Esophagus mucosa (tissue), 1 donor: Measurements from ENCODE around the gene OR52H1. TPM values are rescaled to one million over a fixed set of nuclear protein-coding genes. Genes with fewer than 3 reads are reported as not detected.
"Not testable (repeated sequence)": the region's sequence is repeated elsewhere in the genome, so short reads cannot be mapped to it uniquely, and the experiment has no call there.

ENCODE experiments used
- ATAC-seq: fragments of 200-7000 bp; cut with Tn5 transposase; one replicate; pipeline ENCODE4 v1.9.1; 2020
- total RNA-seq: library from RNA; stranded (reverse); gene quantifications from one replicate; pipeline ENCODE4 v1.2.4, GENCODE V29; 2023
- donor health status: DM: yes; HTN: yes; CAD: no.

OR52H1 gene
- total RNA-seq: not detected

DNA sequence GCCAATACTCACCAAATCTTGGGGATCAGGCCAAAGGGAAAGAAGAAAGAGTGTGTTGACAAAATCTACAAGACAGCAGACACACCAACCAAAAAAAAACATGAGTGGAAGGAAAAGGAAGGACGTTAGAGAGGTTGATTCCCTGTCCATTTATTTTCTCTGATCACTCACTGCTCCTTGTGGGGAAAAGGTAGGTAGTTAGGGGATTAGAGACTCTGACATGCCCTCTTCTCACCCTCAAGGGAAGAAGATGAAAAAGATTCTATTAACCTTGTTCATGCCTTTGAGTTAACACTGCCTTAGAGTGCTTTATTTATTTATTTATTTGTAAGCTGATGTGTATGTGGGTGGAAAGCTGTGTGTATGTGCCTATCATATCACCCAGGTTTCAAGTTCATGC lies at the start of gene OR52H1:
OR52H1 (minus strand) TSS at position 101 of the 400 bp plus-strand sequence. CDS start 3,035 bp downstream, outside the sequence.
- ATAC-seq: no peak

GRCh38 chr11:5597953-5598352 lies 49.6 kb upstream of the OR52H1 start:
- no peak for ATAC-seq

GRCh38 chr11:5596607-5597201 lies 48.4 kb upstream of the OR52H1 start, which contains the start of gene TRIM6:
TSS of gene TRIM6 (plus strand) at chr11:5596637. CDS start at chr11:5596898, 261 bp downstream.
- ATAC-seq: peak; percentile 54

DNA sequence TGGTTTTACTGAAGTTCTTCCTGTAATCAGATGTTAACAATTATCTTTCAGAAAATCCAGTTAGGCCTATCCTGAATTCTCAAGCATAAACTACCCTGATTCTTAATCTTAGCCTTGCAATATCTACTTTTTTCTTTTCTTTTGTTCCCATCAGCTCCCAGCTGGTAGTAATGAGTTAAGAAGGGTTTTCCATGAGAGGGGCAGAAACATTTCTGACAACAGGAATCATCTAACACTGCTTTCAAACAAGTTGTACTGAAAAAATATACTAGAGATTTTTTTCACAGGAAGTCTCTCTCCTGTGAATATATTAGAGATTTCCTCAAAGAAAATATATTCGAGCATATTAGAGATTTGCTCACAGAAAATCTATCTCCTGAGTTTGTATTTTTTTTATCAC lies 44.8 kb upstream of the OR52H1 start:
- no peak for ATAC-seq

DNA sequence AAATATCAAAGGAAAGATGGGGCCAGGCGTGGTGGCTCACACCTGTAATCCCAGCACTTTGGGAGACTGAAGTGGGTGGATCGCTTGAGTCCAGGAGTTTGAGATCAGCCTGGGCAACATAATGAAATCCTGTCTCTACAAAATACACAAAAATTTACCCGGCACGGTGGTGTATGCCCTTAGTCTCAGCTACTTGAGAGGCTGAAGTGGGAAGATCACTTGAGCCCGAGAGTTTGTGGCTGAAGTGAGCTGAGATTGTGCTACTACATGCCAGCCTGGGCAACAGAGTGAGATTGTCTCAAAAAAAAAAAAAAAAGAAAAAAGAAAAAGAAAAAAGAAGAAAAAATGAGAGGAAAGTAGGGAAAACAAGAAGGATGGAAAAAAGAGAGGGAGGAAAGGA lies 44.3 kb upstream of the OR52H1 start:
- ATAC-seq: no peak

GRCh38 chr11:5591613-5592012 lies 43.3 kb upstream of the OR52H1 start:
- ATAC-seq: no peak

DNA sequence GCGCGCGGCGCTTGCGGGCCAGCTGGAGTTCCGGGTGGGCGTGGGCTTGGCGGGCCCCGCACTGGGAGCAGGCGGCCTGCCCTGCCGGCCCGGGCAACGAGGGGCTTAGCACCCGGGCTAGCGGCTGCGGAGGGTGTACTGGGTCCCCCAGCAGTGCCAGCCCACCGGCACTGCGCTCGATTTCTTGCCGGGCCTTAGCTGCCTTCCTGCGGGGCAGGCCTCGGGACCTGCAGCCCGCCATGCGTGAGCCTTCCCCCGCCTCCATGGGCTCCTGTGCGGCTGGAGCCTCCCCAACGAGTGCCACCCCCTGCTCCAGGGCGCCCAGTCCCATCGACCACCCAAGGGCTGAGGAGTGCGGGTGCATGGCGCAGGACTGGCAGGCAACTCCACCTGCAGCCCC lies 41.6 kb upstream of the OR52H1 start:
- ATAC-seq: not testable (repeated sequence)

DNA sequence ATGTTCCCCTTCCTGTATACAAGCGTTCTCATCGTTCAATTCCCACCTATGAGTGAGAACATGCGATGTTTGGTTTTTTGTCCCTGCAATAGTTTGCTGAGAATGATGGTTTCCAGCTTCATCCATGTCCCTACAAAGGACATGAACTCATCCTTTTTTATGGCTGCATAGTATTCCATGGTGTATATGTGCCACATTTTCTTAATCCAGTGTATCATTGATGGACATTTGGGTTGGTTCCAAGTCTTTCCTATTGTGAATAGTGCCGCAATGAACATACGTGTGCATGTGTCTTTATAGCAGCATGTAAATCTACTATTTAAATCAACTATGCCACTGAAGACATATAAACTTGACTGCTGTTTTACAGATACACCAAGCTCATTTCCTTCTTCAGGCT lies 36.1 kb upstream of the OR52H1 start:
- not testable (repeated sequence) for ATAC-seq

DNA sequence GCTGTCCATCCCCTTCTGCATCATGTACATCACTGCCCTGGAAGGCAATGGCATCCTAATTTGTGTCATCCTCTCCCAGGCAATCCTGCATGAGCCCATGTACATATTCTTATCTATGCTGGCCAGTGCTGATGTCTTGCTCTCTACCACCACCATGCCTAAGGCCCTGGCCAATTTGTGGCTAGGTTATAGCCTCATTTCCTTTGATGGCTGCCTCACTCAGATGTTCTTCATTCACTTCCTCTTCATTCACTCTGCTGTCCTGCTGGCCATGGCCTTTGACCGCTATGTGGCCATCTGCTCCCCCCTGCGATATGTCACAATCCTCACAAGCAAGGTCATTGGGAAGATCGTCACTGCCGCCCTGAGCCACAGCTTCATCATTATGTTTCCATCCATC lies 32.7 kb upstream of the OR52H1 start:
- no peak for ATAC-seq

DNA sequence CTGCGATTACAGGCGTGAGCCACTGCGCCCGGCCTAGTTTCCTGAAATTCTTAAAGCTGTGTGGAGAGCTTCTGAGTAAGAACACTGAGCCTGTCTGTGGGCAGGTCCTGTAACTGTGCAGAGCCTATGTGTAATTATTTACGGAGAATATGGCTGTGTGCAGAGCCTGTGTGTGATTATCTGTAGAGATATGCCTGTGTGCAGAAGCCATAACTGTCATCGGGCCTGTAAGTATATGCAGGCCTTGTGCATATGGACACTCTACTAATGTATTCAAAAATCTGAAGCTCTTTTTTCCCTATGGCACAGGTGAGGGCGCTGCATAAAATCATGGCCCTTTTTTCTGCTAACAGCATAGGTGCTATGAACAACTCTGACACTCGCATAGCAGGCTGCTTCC lies 32.2 kb upstream of the OR52H1 start, which contains the start of gene OR52B6:
OR52B6 (plus strand) TSS at position 301 of the 400 bp plus-strand sequence; CDS start at position 301, 0 bp downstream.
- ATAC-seq: no peak

DNA sequence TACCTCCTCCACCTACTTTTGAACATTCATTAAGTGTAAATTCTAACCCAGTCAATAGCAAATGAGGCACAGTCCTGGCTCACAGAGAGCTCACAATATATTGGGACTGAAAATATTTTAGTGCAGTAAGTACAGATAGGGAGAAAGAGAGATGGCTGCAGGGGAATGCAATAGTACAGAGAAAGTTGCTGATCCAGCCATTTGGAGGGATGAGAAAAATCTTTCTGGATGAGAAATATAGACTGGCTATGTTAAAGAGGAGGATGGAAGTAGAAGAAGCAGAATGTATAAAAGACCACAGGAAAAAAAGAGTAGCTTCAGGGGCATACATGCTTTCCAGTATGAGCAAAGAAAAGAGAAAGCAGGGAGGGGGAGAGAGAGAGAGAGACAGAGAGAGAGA lies 28.8 kb upstream of the OR52H1 start:
- ATAC-seq: no peak

- no peak for ATAC-seq
Observed at GRCh38 chr11:5575152-5575551, 26.8 kb upstream of the OR52H1 start.

- no peak for ATAC-seq
Observed at GRCh38 chr11:5574654-5575053, 26.3 kb upstream of the OR52H1 start.

DNA sequence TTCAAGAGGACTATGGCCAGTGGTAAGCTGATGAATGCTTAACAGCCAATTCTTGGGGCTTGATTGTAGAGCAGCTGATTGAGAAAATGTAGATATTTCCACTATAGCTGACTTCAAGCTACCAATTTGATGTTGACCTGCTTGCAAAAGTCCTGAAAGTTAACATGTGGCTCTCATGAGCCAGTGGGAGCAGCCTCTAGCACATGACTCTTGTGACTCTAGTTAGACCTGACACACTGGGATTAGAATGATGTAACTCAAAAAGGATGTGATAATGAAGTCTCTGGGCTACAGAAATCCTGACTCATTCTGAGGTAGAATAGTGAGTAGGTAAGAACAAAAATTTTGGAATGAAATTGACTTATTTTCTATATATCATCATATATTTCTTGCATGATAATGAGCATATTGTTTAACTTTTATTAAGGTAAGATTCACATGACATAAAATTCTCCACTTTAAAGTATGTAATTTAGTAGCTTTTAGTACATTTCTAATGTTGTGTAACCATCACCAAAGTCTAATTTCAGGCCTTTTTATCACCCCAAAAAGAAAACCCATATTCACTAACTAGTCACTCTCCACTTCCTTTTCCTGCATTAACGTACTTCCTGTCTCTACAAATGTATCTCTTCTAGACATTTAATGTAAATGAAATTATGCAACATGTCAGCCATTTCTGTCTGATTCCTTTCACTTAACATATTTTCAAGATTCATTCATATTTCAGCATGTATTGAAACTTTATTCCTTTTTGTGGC lies 16.1 kb upstream of the OR52H1 start:
- peak; percentile 60 for ATAC-seq

- no peak for ATAC-seq
Observed at GRCh38 chr11:5557751-5558150, 9.4 kb upstream of the OR52H1 start.

DNA sequence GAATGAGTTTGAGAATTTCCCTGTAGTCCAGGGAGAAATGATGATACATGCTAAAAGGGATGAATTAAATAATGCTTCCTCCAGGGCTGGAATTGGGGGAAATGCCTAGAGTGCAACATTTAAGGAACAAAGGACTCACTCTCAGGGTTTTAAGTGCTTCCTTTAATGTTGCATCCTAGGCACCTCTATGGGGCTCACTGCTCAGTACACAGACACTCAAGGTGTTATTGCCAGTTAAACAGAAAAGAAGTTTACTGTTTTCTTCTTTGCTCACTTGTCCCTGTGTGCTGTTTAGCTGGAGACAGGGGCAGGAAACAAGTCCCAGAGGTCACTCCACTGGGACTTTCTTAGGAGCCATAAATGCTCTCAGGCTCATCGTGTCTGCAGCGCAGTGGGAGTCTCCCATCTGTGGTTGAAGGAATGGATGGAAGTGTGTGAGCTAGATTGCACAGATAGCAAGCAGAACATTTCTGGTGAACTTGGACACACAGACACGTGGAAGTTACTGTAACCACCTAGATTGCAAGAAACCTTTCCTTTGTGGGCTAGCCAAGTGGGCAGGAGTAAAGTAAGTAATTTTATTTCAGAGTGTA lies 8.4 kb upstream of the OR52H1 start:
- no peak for ATAC-seq

- no peak for ATAC-seq
Observed at GRCh38 chr11:5553343-5553742, 5.0 kb upstream of the OR52H1 start.

GRCh38 chr11:5550440-5551095 lies 2.2 kb upstream of the OR52H1 start:
- no peak for ATAC-seq

- no peak for ATAC-seq
Observed at GRCh38 chr11:5547982-5548381, 358 bp downstream of the OR52H1 start.

GRCh38 chr11:5546457-5546856 lies 1.9 kb downstream of the OR52H1 start:
- no peak for ATAC-seq

DNA sequence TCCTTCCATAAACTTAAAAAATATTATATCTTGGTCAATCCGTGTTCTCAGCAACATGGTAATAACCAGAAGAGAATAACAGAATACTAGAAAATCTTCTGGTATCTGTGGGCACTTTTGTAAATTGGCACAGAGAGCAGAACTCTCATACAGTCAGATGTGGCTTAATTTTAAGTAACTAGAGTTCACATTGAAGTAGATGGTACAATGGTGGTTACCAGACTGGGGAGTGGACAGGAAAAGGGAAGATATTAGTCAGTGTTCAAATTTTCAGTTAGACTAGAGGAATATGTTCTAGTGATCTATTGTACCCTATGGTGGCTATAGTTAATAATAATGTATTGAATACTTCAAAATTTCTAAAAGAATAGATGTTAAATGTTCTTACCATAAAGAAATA lies 6.9 kb downstream of the OR52H1 start:
- ATAC-seq: no peak

DNA sequence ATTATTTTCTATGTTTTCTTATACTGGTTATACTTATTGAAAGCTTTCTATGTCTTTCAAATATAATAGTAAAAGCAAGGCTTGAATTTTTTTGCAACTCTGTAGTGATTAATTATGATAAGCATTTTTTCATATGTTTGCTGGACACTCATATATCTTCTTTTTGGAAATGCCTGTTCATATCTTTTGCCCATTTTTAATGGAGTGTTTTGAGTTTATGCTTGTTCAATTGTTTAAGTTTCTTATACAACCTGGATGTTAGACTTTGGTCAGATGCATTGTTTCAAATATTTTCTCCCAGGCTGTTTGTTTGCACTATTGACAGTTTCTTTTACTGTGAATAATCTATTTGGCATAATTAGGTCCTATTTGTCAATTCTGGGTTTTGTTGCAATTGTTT lies 11.9 kb downstream of the OR52H1 start:
- ATAC-seq: no peak

GRCh38 chr11:5534046-5534445 lies 14.3 kb downstream of the OR52H1 start:
- no peak for ATAC-seq
